ENCODE data around the gene WDTC1. TPM values are rescaled to one million over a fixed set of nuclear protein-coding genes. Genes with fewer than 3 reads are reported as not detected.

Gene WDTC1
- total RNA-seq, 1 experiment from 2014 or later = 19.0 TPM

- DNase-seq = no peak
- H3K4me1 Mint-ChIP-seq = no peaks in the 10 kb centered on the region
- no peak overlapping the region for H3K9ac ChIP-seq (ENCODE audit: extremely low read depth, insufficient read length, low read length)
Observed at GRCh38 chr1:27331922-27332321, 97.5 kb downstream of the WDTC1 start.

More at GRCh38 chr1:27331922-27332321, 97.5 kb downstream of the WDTC1 start:
- H4K5ac ChIP-seq (ENCODE audit: insufficient read length, low read depth, low read length) = no peak overlapping the region
- H3K27me3 Mint-ChIP-seq (ENCODE audit: low read depth) = no peaks in the 10 kb centered on the region
- WGBS (ENCODE audit: extremely low coverage, insufficient read length, low lambda C conversion rate) = no CpG with 5 or more reads among the region's 5 CpGs
- H3K27me3 ChIP-seq (ENCODE audit: insufficient read depth, low read length) = no peaks in the 10 kb centered on the region
- no peak overlapping the region for H2BK20ac ChIP-seq (ENCODE audit: low read depth, low read length, poor library complexity, severe bottlenecking)
- H3K27ac Mint-ChIP-seq = no peak overlapping the region
- no peak overlapping the region for H3T11ph ChIP-seq (ENCODE audit: low read length)
- no peak overlapping the region for H3K18ac ChIP-seq (ENCODE audit: insufficient read length, low read depth, low read length)
- no peak overlapping the region for H2BK5ac ChIP-seq (ENCODE audit: insufficient read length, low read length)
- no peak overlapping the region for H2BK12ac ChIP-seq (ENCODE audit: insufficient read length, low read depth, low read length)
- no peaks in the 10 kb centered on the region for H3K4me1 ChIP-seq (ENCODE audit: insufficient read depth, low read length)
- no peak overlapping the region for H3K4me2 ChIP-seq (ENCODE audit: insufficient read depth, insufficient read length, low read length)
- no peaks in the 10 kb centered on the region for H3K9me3 Mint-ChIP-seq
- no peak overlapping the region for H3K27ac ChIP-seq (ENCODE audit: insufficient read length, low read depth, low read length)
- H4K91ac ChIP-seq (ENCODE audit: insufficient read length, low read depth, low read length) = no peak overlapping the region
- peaks cover 25 to 58% (median 48%) of the 10 kb centered on the region in 3 experiments; a peak in 6 of 7 replicates for H3K36me3 Mint-ChIP-seq (ENCODE audit: insufficient read depth in 1 of 3, low read depth in 3 of 3)
- TF ChIP-seq CTCF (conservative IDR thresholded peaks at IDR 0.05) = no peak
- H2BK120ac ChIP-seq (ENCODE audit: low read depth, low read length, poor library complexity, severe bottlenecking) = no peak overlapping the region
- H3K14ac ChIP-seq (ENCODE audit: insufficient read depth, low read length) = no peak overlapping the region
- no peak overlapping the region for H2BK15ac ChIP-seq (ENCODE audit: low read depth, low read length)
- no peaks in the 10 kb centered on the region for H4K20me1 ChIP-seq (ENCODE audit: control insufficient read depth, insufficient read depth, insufficient read length)
- no peak overlapping the region for H3K23ac ChIP-seq (ENCODE audit: insufficient read length, low read depth, low read length)
- peaks cover 2% of the 10 kb centered on the region; the same call in 1 of the 2 replicates for H3K79me2 ChIP-seq (ENCODE audit: insufficient read depth, low read length)
- no peaks in the 10 kb centered on the region for H3K23me2 ChIP-seq (ENCODE audit: insufficient read length, low read depth, low read length, poor library complexity, severe bottlenecking)
- H2AK5ac ChIP-seq (ENCODE audit: insufficient read length, low read length) = no peak overlapping the region
- no peak overlapping the region for H4K8ac ChIP-seq (replicated peaks; ENCODE audit: insufficient read length, low read depth, low read length)
- no peaks in the 10 kb centered on the region for H3K9me3 ChIP-seq (ENCODE audit: control insufficient read depth, low read depth, low read length)
- H3K56ac ChIP-seq (ENCODE audit: insufficient read length, low read depth, low read length) = no peak overlapping the region
- H2AFZ ChIP-seq (ENCODE audit: low read length) = no peak overlapping the region
- no peak overlapping the region for H3K4me3 Mint-ChIP-seq
- no peak overlapping the region for H3K4ac ChIP-seq (ENCODE audit: low read depth, low read length)
- peaks cover 3% of the 10 kb centered on the region for H3K79me1 ChIP-seq (ENCODE audit: insufficient read depth, low read depth, low read length, poor library complexity, severe bottlenecking)
